ENCODE measurements around the gene TSR2.

TSR2 gene

GRCh38 chrX:54435121-54435520 lies 5.1 kb upstream of the TSR2 start:
- no peak overlapping the region for H3K18ac ChIP-seq (ENCODE audit: low read length)
- H3K4ac ChIP-seq (ENCODE audit: low read length), result no peak overlapping the region
- no peaks in the 10 kb centered on the region for H3K9me3 ChIP-seq (replicated peaks in 1 of 2; ENCODE audit: control insufficient read depth in 2 of 2, insufficient read depth in 1 of 2, low read depth in 1 of 2, low read length in 2 of 2)
- no peaks in the 10 kb centered on the region for H3K27me3 ChIP-seq (ENCODE audit: control insufficient read depth in 3 of 3, insufficient read depth in 3 of 3, low read depth in 1 of 3, low read length in 3 of 3)
- no peaks in the 10 kb centered on the region for H3K36me3 ChIP-seq (replicated peaks in 1 of 2; ENCODE audit: control insufficient read depth in 2 of 2, insufficient read depth in 2 of 2, low read length in 2 of 2)
- no peak overlapping the region for H3K4me2 ChIP-seq (ENCODE audit: insufficient read depth, low read length, poor library complexity, severe bottlenecking)
- no peak overlapping the region for H2BK12ac ChIP-seq (ENCODE audit: low read length)
- no peak overlapping the region for H3K9ac ChIP-seq (ENCODE audit: low read depth, low read length, poor library complexity)
- H3K14ac ChIP-seq (ENCODE audit: low read length), result no peak overlapping the region
- no peak overlapping the region for H2AK5ac ChIP-seq (ENCODE audit: low read depth, low read length)
- no peak overlapping the region for H4K91ac ChIP-seq (ENCODE audit: low read depth, low read length, poor library complexity)
- WGBS, 2 donors (ENCODE audit: extremely low coverage in 2 of 2, insufficient read length in 2 of 2, insufficient replicate concordance in 1 of 2), result no CpG with 5 or more reads among the region's 2 CpGs
- no peaks in the 10 kb centered on the region for H3K4me1 ChIP-seq (ENCODE audit: control insufficient read depth in 2 of 2, insufficient read depth in 1 of 2, low read depth in 1 of 2, low read length in 2 of 2)
- H4K8ac ChIP-seq (ENCODE audit: low read depth, low read length), result no peak overlapping the region
- no peaks in the 10 kb centered on the region for H3K79me1 ChIP-seq (ENCODE audit: low read depth, low read length)
- no peak overlapping the region for H2BK15ac ChIP-seq (ENCODE audit: low read length)
- no peak overlapping the region for H2BK5ac ChIP-seq (ENCODE audit: low read length)
- no peak overlapping the region for H3K4me3 ChIP-seq (ENCODE audit: low read length in 2 of 2)
- H2AFZ ChIP-seq (ENCODE audit: low read length), result peak overlapping the region; percentile 63
- H3K23ac ChIP-seq (ENCODE audit: low read depth, low read length, poor library complexity), result no peak overlapping the region
- no peak for DNase-seq (ENCODE audit: low spot score)
- no peak overlapping the region for H3K27ac ChIP-seq (replicated peaks; ENCODE audit: low read length)
- no peak overlapping the region for H2BK120ac ChIP-seq (ENCODE audit: low read depth, low read length)

- Histone ChIP-seq H3K36me3 (replicated peaks in 1 of 2; ENCODE audit: control insufficient read depth in 2 of 2, insufficient read depth in 2 of 2, low read length in 2 of 2) (peaks cover 4 to 49% of the 10 kb centered on the region in 2 donors), H3K27ac (replicated peaks; ENCODE audit: low read length) (no peak overlapping the region), H3K9ac (ENCODE audit: low read depth, low read length, poor library complexity) (no peak overlapping the region), H3K23ac (ENCODE audit: low read depth, low read length, poor library complexity) (no peak overlapping the region), H3K79me1 (ENCODE audit: low read depth, low read length) (peaks cover 1% of the 10 kb centered on the region), H3K4me3 (ENCODE audit: low read length in 2 of 2) (no peak overlapping the region), H2BK120ac (ENCODE audit: low read depth, low read length) (no peak overlapping the region), H2BK5ac (ENCODE audit: low read length) (no peak overlapping the region), H3K4me2 (ENCODE audit: insufficient read depth, low read length, poor library complexity, severe bottlenecking) (no peak overlapping the region), H4K8ac (ENCODE audit: low read depth, low read length) (no peak overlapping the region), H3K27me3 (ENCODE audit: control insufficient read depth in 3 of 3, insufficient read depth in 3 of 3, low read depth in 1 of 3, low read length in 3 of 3) (no peaks in the 10 kb centered on the region), H3K18ac (ENCODE audit: low read length) (no peak overlapping the region), H3K14ac (ENCODE audit: low read length) (no peak overlapping the region), H3K4me1 (ENCODE audit: control insufficient read depth in 2 of 2, insufficient read depth in 1 of 2, low read depth in 1 of 2, low read length in 2 of 2) (peaks cover 0 to 4% of the 10 kb centered on the region in 2 donors), H4K91ac (ENCODE audit: low read depth, low read length, poor library complexity) (no peak overlapping the region), H2BK12ac (ENCODE audit: low read length) (no peak overlapping the region), H3K9me3 (replicated peaks in 1 of 2; ENCODE audit: control insufficient read depth in 2 of 2, insufficient read depth in 1 of 2, low read depth in 1 of 2, low read length in 2 of 2) (no peaks in the 10 kb centered on the region), H2AK5ac (ENCODE audit: low read depth, low read length) (no peak overlapping the region), H2BK15ac (ENCODE audit: low read length) (no peak overlapping the region), H3K4ac (ENCODE audit: low read length) (no peak overlapping the region), H2AFZ (ENCODE audit: low read length) (no peak overlapping the region)
- no peak for DNase-seq (ENCODE audit: low spot score)
Measured at GRCh38 chrX:54442790-54443189, 2.6 kb downstream of the TSR2 start.

GRCh38 chrX:54444752-54445151 lies 4.5 kb downstream of the TSR2 start:
- H2AFZ ChIP-seq (ENCODE audit: low read length), result no peak overlapping the region
- H4K91ac ChIP-seq (ENCODE audit: low read depth, low read length, poor library complexity), result no peak overlapping the region
- H3K27me3 ChIP-seq (ENCODE audit: control insufficient read depth in 3 of 3, insufficient read depth in 3 of 3, low read depth in 1 of 3, low read length in 3 of 3), result no peaks in the 10 kb centered on the region
- no peak overlapping the region for H3K9ac ChIP-seq (ENCODE audit: low read depth, low read length, poor library complexity)
- no peak overlapping the region for H4K8ac ChIP-seq (ENCODE audit: low read depth, low read length)
- peaks cover 0 to 4% of the 10 kb centered on the region in 2 donors for H3K4me1 ChIP-seq (ENCODE audit: control insufficient read depth in 2 of 2, insufficient read depth in 1 of 2, low read depth in 1 of 2, low read length in 2 of 2)
- H2BK15ac ChIP-seq (ENCODE audit: low read length), result no peak overlapping the region
- no peak for DNase-seq (ENCODE audit: low spot score)
- H3K36me3 ChIP-seq (replicated peaks in 1 of 2; ENCODE audit: control insufficient read depth in 2 of 2, insufficient read depth in 2 of 2, low read length in 2 of 2), result peaks cover 7 to 68% of the 10 kb centered on the region in 2 donors
- no peak overlapping the region for H3K4me3 ChIP-seq (ENCODE audit: low read length in 2 of 2)
- H3K18ac ChIP-seq (ENCODE audit: low read length), result no peak overlapping the region
- H3K79me1 ChIP-seq (ENCODE audit: low read depth, low read length), result peaks cover 3% of the 10 kb centered on the region
- no peak overlapping the region for H3K4ac ChIP-seq (ENCODE audit: low read length)
- no peak overlapping the region for H3K27ac ChIP-seq (replicated peaks; ENCODE audit: low read length)
- no CpG with 5 or more reads among the region's 6 CpGs for WGBS, 2 donors (ENCODE audit: extremely low coverage in 2 of 2, insufficient read length in 2 of 2, insufficient replicate concordance in 1 of 2)
- H2BK5ac ChIP-seq (ENCODE audit: low read length), result no peak overlapping the region
- no peak overlapping the region for H2BK12ac ChIP-seq (ENCODE audit: low read length)
- no peak overlapping the region for H3K14ac ChIP-seq (ENCODE audit: low read length)
- H3K23ac ChIP-seq (ENCODE audit: low read depth, low read length, poor library complexity), result no peak overlapping the region
- no peak overlapping the region for H2AK5ac ChIP-seq (ENCODE audit: low read depth, low read length)
- H3K4me2 ChIP-seq (ENCODE audit: insufficient read depth, low read length, poor library complexity, severe bottlenecking), result no peak overlapping the region
- H3K9me3 ChIP-seq (replicated peaks in 1 of 2; ENCODE audit: control insufficient read depth in 2 of 2, insufficient read depth in 1 of 2, low read depth in 1 of 2, low read length in 2 of 2), result no peaks in the 10 kb centered on the region
- H2BK120ac ChIP-seq (ENCODE audit: low read depth, low read length), result no peak overlapping the region

- Histone ChIP-seq H3K9me3 (replicated peaks in 1 of 2; ENCODE audit: control insufficient read depth in 2 of 2, insufficient read depth in 1 of 2, low read depth in 1 of 2, low read length in 2 of 2) (no peaks in the 10 kb centered on the region), H2BK5ac (ENCODE audit: low read length) (no peak overlapping the region), H2AFZ (ENCODE audit: low read length) (no peak overlapping the region), H4K91ac (ENCODE audit: low read depth, low read length, poor library complexity) (no peak overlapping the region), H2BK120ac (ENCODE audit: low read depth, low read length) (no peak overlapping the region), H3K79me1 (ENCODE audit: low read depth, low read length) (peaks cover 2% of the 10 kb centered on the region), H4K8ac (ENCODE audit: low read depth, low read length) (no peak overlapping the region), H3K36me3 (replicated peaks in 1 of 2; ENCODE audit: control insufficient read depth in 2 of 2, insufficient read depth in 2 of 2, low read length in 2 of 2) (peaks cover 7 to 74% of the 10 kb centered on the region in 2 donors), H3K18ac (ENCODE audit: low read length) (no peak overlapping the region), H3K9ac (ENCODE audit: low read depth, low read length, poor library complexity) (no peak overlapping the region), H3K4me3 (ENCODE audit: low read length in 2 of 2) (no peak overlapping the region), H2AK5ac (ENCODE audit: low read depth, low read length) (no peak overlapping the region), H3K4me1 (ENCODE audit: control insufficient read depth in 2 of 2, insufficient read depth in 1 of 2, low read depth in 1 of 2, low read length in 2 of 2) (peaks cover 0 to 4% of the 10 kb centered on the region in 2 donors), H3K27ac (replicated peaks; ENCODE audit: low read length) (no peak overlapping the region), H2BK12ac (ENCODE audit: low read length) (no peak overlapping the region), H2BK15ac (ENCODE audit: low read length) (no peak overlapping the region), H3K23ac (ENCODE audit: low read depth, low read length, poor library complexity) (no peak overlapping the region), H3K14ac (ENCODE audit: low read length) (no peak overlapping the region), H3K4ac (ENCODE audit: low read length) (no peak overlapping the region), H3K4me2 (ENCODE audit: insufficient read depth, low read length, poor library complexity, severe bottlenecking) (no peak overlapping the region), H3K27me3 (ENCODE audit: control insufficient read depth in 3 of 3, insufficient read depth in 3 of 3, low read depth in 1 of 3, low read length in 3 of 3) (no peaks in the 10 kb centered on the region)
- no CpG with 5 or more reads among the region's 17 CpGs for WGBS, 2 donors (ENCODE audit: extremely low coverage in 2 of 2, insufficient read length in 2 of 2, insufficient replicate concordance in 1 of 2)
- no peak for DNase-seq (ENCODE audit: low spot score)
Measured at GRCh38 chrX:54446084-54446483, 5.9 kb downstream of the TSR2 start.
